DMS79 treated with DMSO at 0.1 percent for 48 hours (cell line): Measurements from ENCODE around the gene GRIK2.

Experiments
- DNase-seq: peaks from one replicate; lab custom pipeline; 2025; lab: John Stamatoyannopoulos, UW

GRIK2 gene

GRCh38 chr6:101539510-101540245 is 146.2 kb downstream of the GRIK2 start:
- no peak for DNase-seq

- no peak for DNase-seq
Measured at GRCh38 chr6:101541894-101542293, 148.4 kb downstream of the GRIK2 start.

GRCh38 chr6:101543796-101544195 is 150.3 kb downstream of the GRIK2 start:
- DNase-seq = no peak

GRCh38 chr6:101544286-101544685 is 150.8 kb downstream of the GRIK2 start:
- no peak for DNase-seq

GRCh38 chr6:101545191-101545590 is 151.7 kb downstream of the GRIK2 start:
- no peak for DNase-seq

- no peak for DNase-seq
Measured at GRCh38 chr6:101550451-101550850, 156.9 kb downstream of the GRIK2 start.

- DNase-seq = no peak
Measured at GRCh38 chr6:101554231-101554630, 160.7 kb downstream of the GRIK2 start.

GRCh38 chr6:101558712-101559111 is 165.2 kb downstream of the GRIK2 start:
- DNase-seq = no peak

GRCh38 chr6:101572627-101573026 is 179.1 kb downstream of the GRIK2 start:
- no peak for DNase-seq

- DNase-seq = no peak
Measured at GRCh38 chr6:101577091-101577490, 183.6 kb downstream of the GRIK2 start.

GRCh38 chr6:101578306-101578705 is 184.8 kb downstream of the GRIK2 start:
- no peak for DNase-seq

- DNase-seq = no peak
Measured at GRCh38 chr6:101582792-101583191, 189.3 kb downstream of the GRIK2 start.

GRCh38 chr6:101585501-101585900 is 192.0 kb downstream of the GRIK2 start:
- no peak for DNase-seq

- DNase-seq = no peak
Measured at GRCh38 chr6:101588343-101588742, 194.8 kb downstream of the GRIK2 start.

- DNase-seq = no peak
Measured at GRCh38 chr6:101595276-101595675, 201.8 kb downstream of the GRIK2 start.

- no peak for DNase-seq
Measured at GRCh38 chr6:101597693-101598092, 204.2 kb downstream of the GRIK2 start.

GRCh38 chr6:101605426-101605825 is 211.9 kb downstream of the GRIK2 start:
- no peak for DNase-seq

- no peak for DNase-seq
Measured at GRCh38 chr6:101605874-101606273, 212.4 kb downstream of the GRIK2 start.

GRCh38 chr6:101607111-101607690 is 213.7 kb downstream of the GRIK2 start:
- no peak for DNase-seq

GRCh38 chr6:101608703-101609102 is 215.2 kb downstream of the GRIK2 start:
- DNase-seq = no peak

GRCh38 chr6:101613556-101613955 is 220.0 kb downstream of the GRIK2 start:
- no peak for DNase-seq

- no peak for DNase-seq
Measured at GRCh38 chr6:101614774-101615173, 221.3 kb downstream of the GRIK2 start.

- no peak for DNase-seq
Measured at GRCh38 chr6:101626269-101626668, 232.8 kb downstream of the GRIK2 start.

GRCh38 chr6:101630941-101631340 is 237.4 kb downstream of the GRIK2 start:
- no peak for DNase-seq
